Fibroblast of peridontal ligament (primary cell): ENCODE measurements around the gene EFEMP2.

Experiments used
- DNase-seq: peaks from one replicate; pipeline ENCODE4 v3.0.0-alpha.2; 2010; ENCODE audit errors: extremely low read depth

EFEMP2 gene

GRCh38 chr11:65866509-65867283 lies 5.9 kb downstream of the EFEMP2 start:
- DNase-seq, result no peak

GRCh38 chr11:65865550-65866172 lies 6.9 kb downstream of the EFEMP2 start:
- DNase-seq, result no peak

- DNase-seq, result no peak
Measured at GRCh38 chr11:65864706-65865471, 7.7 kb downstream of the EFEMP2 start.

- DNase-seq, result no peak
Measured at GRCh38 chr11:65863889-65864705, 8.5 kb downstream of the EFEMP2 start.

DNA sequence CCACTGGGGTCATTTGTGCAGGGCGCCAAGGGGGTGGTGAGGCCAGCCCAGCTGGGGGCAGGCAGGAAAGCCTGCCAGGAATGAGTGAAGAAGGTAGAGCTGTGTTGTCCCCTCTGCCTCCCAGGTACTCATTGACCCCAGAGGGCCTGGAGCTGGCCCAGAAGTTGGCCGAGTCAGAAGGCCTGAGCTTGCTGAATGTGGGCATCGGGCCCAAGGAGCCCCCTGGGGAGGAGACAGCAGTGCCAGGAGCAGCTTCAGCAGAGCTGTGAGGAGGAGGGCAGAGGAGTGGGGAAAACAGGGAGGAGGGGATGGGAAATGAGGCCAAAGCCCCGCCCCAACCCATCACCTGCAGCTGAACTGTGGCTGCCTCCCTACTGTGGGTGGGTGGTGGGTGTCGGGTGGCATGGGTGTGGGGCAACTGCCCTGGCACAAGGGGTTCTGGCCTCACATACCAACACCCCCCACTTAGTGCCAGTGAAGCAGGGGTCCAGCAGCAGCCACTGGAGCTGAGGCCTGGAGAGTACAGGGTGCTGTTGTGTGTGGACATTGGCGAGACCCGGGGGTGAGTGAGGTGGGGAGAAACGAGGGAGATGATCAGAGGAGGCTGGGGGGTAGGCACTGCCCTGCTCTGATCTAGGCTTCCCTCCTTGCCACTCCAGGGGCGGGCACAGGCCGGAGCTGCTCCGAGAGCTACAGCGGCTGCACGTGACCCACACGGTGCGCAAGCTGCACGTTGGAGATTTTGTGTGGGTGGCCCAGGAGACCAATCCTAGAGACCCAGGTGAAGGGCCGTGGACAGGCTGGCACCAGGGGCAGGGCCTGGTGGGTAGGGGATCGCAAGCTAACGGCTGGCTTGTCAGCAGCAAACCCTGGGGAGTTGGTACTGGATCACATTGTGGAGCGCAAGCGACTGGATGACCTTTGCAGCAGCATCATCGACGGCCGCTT lies 9.4 kb downstream of the EFEMP2 start:
- no peak for DNase-seq

- DNase-seq, result no peak
Measured at GRCh38 chr11:65862191-65862735, 10.3 kb downstream of the EFEMP2 start.

DNA sequence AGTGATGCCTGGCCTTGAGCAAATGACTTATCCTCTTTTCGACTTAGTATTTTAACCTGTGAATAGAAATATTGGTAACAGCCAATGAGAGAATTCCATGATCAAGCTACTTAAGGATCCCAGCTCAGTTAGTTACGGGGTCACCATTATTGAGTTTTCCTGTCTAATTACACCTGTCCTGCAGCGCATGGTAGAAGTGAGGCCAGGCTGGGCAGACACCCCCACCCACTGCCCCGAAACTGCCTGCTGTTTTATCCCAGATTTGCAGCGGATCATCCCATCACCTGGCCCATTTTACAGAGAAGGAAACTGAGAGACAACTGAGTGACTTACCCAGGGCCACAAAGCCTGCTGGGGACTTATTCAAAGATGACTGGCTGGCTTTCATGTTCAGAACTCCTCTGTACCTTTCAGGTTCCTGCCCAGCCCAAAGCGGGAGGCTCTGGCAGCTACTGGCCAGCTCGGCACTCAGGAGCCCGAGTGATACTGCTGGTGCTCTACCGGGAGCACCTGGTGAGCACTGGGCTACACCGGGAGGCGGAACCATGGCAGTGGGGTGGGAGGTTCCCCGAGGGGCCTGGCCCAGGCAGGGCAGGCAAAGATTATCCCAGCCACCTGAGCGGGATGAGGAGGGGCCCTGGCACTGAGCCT lies 10.9 kb downstream of the EFEMP2 start:
- no peak for DNase-seq

GRCh38 chr11:65861165-65861505 lies 11.5 kb downstream of the EFEMP2 start:
- no peak for DNase-seq

- peak; percentile 97 for DNase-seq
Measured at GRCh38 chr11:65860278-65861164, 12.1 kb downstream of the EFEMP2 start, which contains the start of gene MUS81. MUS81 (plus strand) TSS chr11:65860433; CDS start chr11:65860754, 321 bp downstream.

DNA sequence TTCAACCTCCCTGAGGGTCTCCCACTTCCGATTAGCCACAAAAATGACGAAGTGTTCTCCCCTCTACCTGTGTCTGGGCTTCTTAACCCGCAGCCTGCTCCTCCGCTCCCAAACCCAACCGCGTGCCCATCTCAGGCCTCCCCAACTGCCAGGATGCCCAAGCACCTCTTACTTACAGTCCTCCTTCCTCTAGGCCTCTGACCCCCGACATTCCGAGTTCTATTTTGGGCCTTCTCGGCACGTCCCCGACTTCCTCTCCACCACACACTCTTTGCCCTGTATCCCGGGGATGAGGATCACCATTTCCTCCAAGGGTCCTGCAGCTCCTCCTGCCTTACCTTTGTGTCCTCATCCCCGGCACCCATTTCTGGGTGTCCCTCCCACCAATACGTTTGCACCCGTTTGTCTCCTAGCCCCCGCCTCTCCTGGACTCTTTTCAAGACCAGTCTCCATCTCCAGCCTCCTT lies 12.8 kb downstream of the EFEMP2 start:
- no peak for DNase-seq

DNA sequence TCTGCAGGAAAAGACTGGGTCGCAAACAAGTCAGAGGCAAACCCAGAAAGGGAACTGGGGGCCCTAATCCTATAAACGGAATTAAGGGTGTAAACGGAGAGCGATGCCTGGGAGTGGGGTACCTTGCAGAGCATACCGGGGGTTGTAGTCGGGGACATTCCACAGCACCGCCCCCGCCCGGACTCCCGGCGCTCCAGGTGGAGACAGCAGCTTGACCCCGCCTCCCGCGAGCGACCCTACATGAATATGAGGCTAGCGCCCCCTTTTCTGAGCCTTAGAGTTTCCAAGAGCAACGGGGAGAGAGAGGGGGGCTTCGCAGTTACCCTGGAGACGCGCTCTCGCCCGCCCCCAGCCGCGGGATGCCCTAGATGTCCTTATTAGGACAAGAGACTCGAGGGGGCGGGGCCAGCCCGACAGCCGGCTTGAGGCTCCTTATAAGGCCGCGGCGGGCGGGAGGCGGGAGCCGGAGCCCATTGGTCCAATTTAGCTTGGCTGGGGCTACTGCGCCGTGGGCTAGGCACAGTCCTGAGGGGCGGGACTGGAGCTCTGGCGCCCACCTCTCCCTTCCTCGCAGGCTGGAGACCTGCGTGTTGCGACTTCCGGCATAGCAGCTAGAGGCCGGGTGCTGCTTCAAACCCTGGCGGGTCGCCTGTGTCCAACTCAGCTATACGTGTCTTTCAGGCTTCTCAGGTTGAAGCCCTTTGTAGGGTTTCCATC lies 13.3 kb downstream of the EFEMP2 start:
- peak; percentile 97 for DNase-seq

GRCh38 chr11:65858681-65859087 lies 13.9 kb downstream of the EFEMP2 start:
- DNase-seq, result no peak

- DNase-seq, result peak; percentile 94
Measured at GRCh38 chr11:65857853-65858680, 14.5 kb downstream of the EFEMP2 start, which contains the start of gene CFL1. CFL1 (minus strand) TSS chr11:65858180; CDS start chr11:65858099, 81 bp downstream.

GRCh38 chr11:65857500-65857852 lies 15.1 kb downstream of the EFEMP2 start:
- no peak for DNase-seq

DNA sequence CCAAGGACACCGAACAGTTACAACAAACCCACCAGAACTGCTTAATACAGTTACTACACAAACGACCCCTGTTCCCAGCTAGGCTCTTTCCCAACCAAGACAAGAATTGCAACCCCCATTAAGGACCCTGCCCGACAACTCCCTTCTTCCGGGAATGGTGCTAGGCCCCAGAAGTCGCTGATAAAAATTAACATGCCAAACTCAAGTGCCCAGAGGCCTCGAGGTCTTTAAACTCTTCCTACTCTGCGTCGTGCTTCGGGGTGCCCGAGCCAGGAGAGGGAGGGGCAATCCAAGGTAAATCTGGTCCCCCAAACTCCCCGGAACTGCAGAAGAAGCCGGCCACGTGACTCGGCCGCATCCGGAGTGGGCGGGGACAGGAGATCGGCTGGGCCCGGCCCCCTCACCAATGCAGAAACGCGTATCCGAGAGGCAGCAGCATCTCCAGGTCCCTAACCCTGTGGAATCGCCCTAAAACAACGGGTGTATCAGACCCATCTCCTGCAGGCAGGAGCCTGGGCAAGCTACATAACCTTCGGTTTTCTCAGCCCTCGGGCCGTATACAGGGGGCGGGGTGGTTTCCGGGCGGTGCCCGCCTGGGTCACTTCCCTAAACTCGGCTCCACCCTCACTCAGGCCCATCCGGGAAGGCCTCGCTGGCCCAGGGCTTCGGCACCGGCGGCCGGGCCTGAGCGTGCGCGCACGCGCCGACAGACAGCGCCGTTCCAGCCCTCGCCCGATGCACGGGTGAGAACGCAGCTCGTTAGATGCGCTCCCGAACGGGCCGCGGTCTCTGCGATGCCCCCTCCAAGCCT lies 15.7 kb downstream of the EFEMP2 start:
- peak; percentile 51 for DNase-seq

DNA sequence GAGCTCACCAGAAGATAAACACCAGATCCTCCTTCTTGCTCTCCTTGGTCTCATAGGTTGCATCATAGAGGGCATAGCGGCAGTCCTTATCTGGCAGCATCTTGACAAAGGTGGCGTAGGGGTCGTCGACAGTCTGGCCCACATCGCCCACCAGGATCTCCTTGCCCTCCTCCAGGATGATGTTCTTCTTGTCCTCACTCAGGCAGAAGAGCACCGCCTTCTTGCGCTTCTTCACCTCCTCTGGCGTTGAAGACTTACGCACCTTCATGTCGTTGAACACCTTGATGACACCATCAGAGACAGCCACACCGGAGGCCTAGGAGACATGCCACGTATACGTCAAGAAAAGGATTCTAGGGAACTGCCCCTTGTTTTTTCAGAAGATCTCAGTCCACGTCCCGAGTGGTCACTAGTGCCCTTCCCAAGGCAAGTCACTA lies 16.7 kb downstream of the EFEMP2 start:
- no peak for DNase-seq
